Effector CD8-positive, alpha-beta T cell (primary cell): ENCODE data around the gene AP5B1.
A peak's percentile ranks its signal among the peaks of the same experiment; 100 is the strongest.
"Not testable (repeated sequence)": the region's sequence is repeated elsewhere in the genome, so short reads cannot be mapped to it uniquely, and the experiment has no call there.

Experiments used
- DNase-seq: peaks from one replicate; lab custom pipeline; 2025; lab: John Stamatoyannopoulos, UW

AP5B1 gene

GRCh38 chr11:65786008-65786785, 5.4 kb upstream of the AP5B1 start:
- no peak for DNase-seq

- no peak for DNase-seq
Measured at GRCh38 chr11:65785319-65786007, 4.7 kb upstream of the AP5B1 start.

- no peak for DNase-seq
Measured at GRCh38 chr11:65782816-65783228, 2.0 kb upstream of the AP5B1 start.

GRCh38 chr11:65781962-65782815, 1.4 kb upstream of the AP5B1 start:
- DNase-seq, result no peak

- DNase-seq, result no peak
Measured at GRCh38 chr11:65781152-65781961, 581 bp upstream of the AP5B1 start.

- DNase-seq, result peak; percentile 47
Measured at GRCh38 chr11:65779919-65780769, 632 bp downstream of the AP5B1 start.

GRCh38 chr11:65779669-65779918, 1.2 kb downstream of the AP5B1 start:
- DNase-seq, result no peak

- DNase-seq, result no peak
Measured at GRCh38 chr11:65778901-65779668, 1.7 kb downstream of the AP5B1 start.

GRCh38 chr11:65778431-65778900, 2.3 kb downstream of the AP5B1 start:
- no peak for DNase-seq

GRCh38 chr11:65777821-65778361, 2.9 kb downstream of the AP5B1 start:
- no peak for DNase-seq

- DNase-seq, result no peak
Measured at GRCh38 chr11:65777241-65777640, 3.5 kb downstream of the AP5B1 start.

GRCh38 chr11:65776710-65777141, 4.0 kb downstream of the AP5B1 start:
- no peak for DNase-seq

GRCh38 chr11:65776196-65776595, 4.6 kb downstream of the AP5B1 start:
- DNase-seq, result no peak

GRCh38 chr11:65774525-65775306, 6.1 kb downstream of the AP5B1 start:
- no peak for DNase-seq

GRCh38 chr11:65773784-65774411, 6.9 kb downstream of the AP5B1 start:
- DNase-seq, result no peak

- DNase-seq, result no peak
Measured at GRCh38 chr11:65771589-65772112, 9.1 kb downstream of the AP5B1 start.

- no peak for DNase-seq
Measured at GRCh38 chr11:65770951-65771567, 9.7 kb downstream of the AP5B1 start.

GRCh38 chr11:65767806-65768205, 13.0 kb downstream of the AP5B1 start:
- not testable (repeated sequence) for DNase-seq
